Astrocyte (in vitro differentiated cells and primary cell): ENCODE results near the gene CDH26.

Source experiments
- CTCF ChIP-seq: IDR thresholded peaks from 2 replicates; pipeline ENCODE4 v1.5.1; 2011; ENCODE audit warnings: low read depth, mild to moderate bottlenecking, inconsistent platforms, low read length, moderate library complexity; ENCODE audit not compliant: insufficient read depth
- EZH2 ChIP-seq: IDR thresholded peaks from 2 replicates; pipeline ENCODE4 v1.6.1; 2012; ENCODE audit warnings: mild to moderate bottlenecking, low read length, inconsistent platforms; ENCODE audit not compliant: insufficient read depth

GRCh38 chr20:59948828-59949720 lies 9.1 kb upstream of the CDH26 start:
- TF ChIP-seq CTCF (peak; percentile 79), EZH2 (no peak)
